ENCODE results near the gene SETD3.
"Not testable (repeated sequence)": the region's sequence is repeated elsewhere in the genome, so short reads cannot be mapped to it uniquely, and the experiment has no call there.

The SETD3 gene

GRCh38 chr14:99357151-99357915 is 123.3 kb downstream of the SETD3 start:
- DNase-seq, result no peak

GRCh38 chr14:99356031-99356608 is 124.5 kb downstream of the SETD3 start:
- no peak for DNase-seq

DNA sequence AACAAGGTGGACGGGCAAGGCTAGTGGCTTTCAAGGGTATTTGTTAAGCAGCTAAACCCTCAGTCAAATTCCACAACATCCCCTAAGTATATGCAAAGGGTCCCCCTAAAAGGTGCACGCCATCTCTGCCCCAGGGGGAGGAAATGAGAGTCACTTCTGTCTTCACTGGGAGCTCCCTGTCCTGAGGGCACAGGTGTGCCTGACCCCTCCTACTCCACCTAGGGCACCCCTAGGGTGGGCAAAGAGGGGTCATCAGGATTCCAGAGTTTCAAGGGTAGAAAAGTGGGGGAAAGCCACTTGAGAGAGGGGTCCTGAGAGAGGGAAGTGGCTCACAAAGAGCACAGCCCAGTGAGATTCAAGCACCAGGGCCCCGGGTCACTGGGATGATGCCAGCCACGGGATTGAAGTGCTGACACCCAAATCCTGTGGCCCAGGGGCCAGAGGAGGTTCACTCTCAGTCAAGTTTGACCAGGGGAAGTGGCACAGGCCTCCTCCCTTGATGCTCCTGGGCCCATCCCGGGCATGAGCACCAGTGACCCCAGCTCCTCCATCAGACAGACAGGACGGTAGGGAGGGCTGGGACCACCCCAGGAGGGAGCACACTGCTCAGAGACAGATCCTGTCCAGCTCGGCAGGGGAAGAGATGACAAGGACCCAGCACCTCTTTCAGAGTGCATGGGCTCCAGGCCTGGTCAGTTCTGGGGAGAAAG is 126.3 kb downstream of the SETD3 start:
- DNase-seq, result no peak

- DNase-seq, result no peak
Measured at GRCh38 chr14:99352688-99353280, 127.9 kb downstream of the SETD3 start.

- no peak for DNase-seq
Measured at GRCh38 chr14:99351166-99352007, 129.3 kb downstream of the SETD3 start.

- DNase-seq, result no peak
Measured at GRCh38 chr14:99350751-99351150, 129.9 kb downstream of the SETD3 start.

- DNase-seq, result no peak
Measured at GRCh38 chr14:99349721-99350495, 130.8 kb downstream of the SETD3 start.

- no peak for DNase-seq
Measured at GRCh38 chr14:99348816-99349614, 131.6 kb downstream of the SETD3 start.

DNA sequence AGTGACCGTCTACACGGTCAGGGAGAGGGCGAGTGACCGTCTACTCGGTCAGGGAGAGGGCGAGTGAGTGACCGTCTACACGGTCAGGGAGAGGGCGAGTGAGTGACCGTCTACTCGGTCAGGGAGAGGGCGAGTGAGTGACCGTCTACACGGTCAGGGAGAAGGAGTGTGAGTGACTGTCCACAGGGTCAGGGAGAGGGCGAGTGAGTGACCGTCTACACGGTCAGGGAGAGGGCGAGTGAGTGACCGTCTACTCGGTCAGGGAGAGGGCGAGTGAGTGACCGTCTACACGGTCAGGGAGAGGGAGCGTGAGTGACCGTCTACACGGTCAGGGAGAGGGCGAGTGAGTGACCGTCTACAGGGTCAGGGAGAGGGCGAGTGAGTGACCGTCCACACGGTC is 132.4 kb downstream of the SETD3 start:
- not testable (repeated sequence) for DNase-seq
